BLaER1 (cell line): Measurements from ENCODE around the gene C1QTNF4.

ENCODE experiments used
- H3K27ac ChIP-seq: shearing (Covaris generic); formaldehyde crosslinking; 2 replicates; pipeline ENCODE4 v1.8.1; 2022
- H3K27me3 ChIP-seq: shearing (Covaris generic); formaldehyde crosslinking; 2 replicates; pipeline ENCODE4 v1.8.1; 2022
- H3K36me3 ChIP-seq: shearing (Covaris generic); formaldehyde crosslinking; 2 replicates; pipeline ENCODE4 v1.8.1; 2022
- H3K4me1 ChIP-seq: shearing (Covaris generic); formaldehyde crosslinking; 2 replicates; pipeline ENCODE4 v1.8.1; 2022
- H3K4me2 ChIP-seq: shearing (Covaris generic); formaldehyde crosslinking; 2 replicates; pipeline ENCODE4 v1.8.1; 2022
- H3K4me3 ChIP-seq: shearing (Covaris generic); formaldehyde crosslinking; 2 replicates; pipeline ENCODE4 v1.8.1; 2022
- H3K9ac ChIP-seq: shearing (Covaris generic); formaldehyde crosslinking; 2 replicates; pipeline ENCODE4 v1.8.1; 2022
- H3K9me3 ChIP-seq: shearing (Covaris generic); formaldehyde crosslinking; 2 replicates; pipeline ENCODE4 v1.8.1; 2022
- H4K20me1 ChIP-seq: shearing (Covaris generic); formaldehyde crosslinking; 2 replicates; pipeline ENCODE4 v1.8.1; 2022
- Cebpa-rat ChIP-seq: shearing (Covaris generic); IDR thresholded peaks from 2 replicates; pipeline ENCODE4 v1.8.1; 2022

Gene C1QTNF4

DNA sequence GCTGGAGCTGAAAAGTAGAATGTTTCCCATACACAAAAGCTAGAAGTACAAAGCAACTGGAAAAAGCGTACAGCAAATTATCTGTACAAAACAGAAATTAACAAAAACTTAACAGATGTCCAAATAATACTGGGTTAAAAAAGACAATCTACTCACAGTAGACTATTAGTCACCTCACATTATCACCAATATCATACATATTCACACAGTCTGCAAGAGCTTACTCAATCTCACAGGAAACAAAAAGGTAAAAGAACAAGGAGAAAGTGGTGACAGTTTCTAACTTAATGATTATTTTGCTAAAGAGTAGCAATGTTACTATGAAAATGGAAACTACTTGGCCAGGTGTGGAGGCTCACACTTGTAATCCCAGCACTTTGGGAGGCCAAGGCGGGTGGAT lies 53.1 kb downstream of the C1QTNF4 start:
- no peaks in the 10 kb centered on the region for H3K27me3 ChIP-seq
- peak overlapping the region; percentile 48 for H3K4me2 ChIP-seq
- no peak overlapping the region for H3K9ac ChIP-seq
- no peak for TF ChIP-seq Cebpa-rat
- H3K4me3 ChIP-seq, result no peak overlapping the region
- peaks cover 45% of the 10 kb centered on the region for H3K36me3 ChIP-seq
- no peak overlapping the region for H3K27ac ChIP-seq
- peaks cover 71% of the 10 kb centered on the region for H3K4me1 ChIP-seq
- H4K20me1 ChIP-seq, result peaks cover 98% of the 10 kb centered on the region
- no peaks in the 10 kb centered on the region for H3K9me3 ChIP-seq

DNA sequence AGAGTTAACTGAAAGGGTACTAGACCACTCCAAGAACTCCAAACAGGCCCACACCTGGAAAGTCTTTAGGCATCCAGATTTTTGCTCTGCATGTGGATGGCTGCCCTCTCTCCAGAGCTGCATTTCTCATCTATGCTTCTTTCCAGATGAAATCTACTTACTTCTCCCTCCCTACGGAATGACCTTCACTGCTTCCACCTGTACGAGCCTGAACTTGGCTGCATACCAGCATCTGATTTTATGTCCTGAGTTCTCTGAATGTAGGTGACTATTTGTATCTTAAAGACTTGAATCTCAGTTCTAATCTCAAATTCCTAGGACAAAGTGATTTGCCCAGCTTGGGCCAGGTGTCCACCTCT lies 54.6 kb downstream of the C1QTNF4 start:
- Histone ChIP-seq H3K4me1 (peaks cover 85% of the 10 kb centered on the region), H3K27me3 (no peaks in the 10 kb centered on the region), H3K4me2 (peak overlapping the region; percentile 48), H3K27ac (no peak overlapping the region), H4K20me1 (peaks cover 100% of the 10 kb centered on the region), H3K4me3 (no peak overlapping the region), H3K9me3 (no peaks in the 10 kb centered on the region), H3K9ac (no peak overlapping the region), H3K36me3 (peaks cover 43% of the 10 kb centered on the region)
- no peak for TF ChIP-seq Cebpa-rat
